Left lung (tissue), 10 donors: ENCODE data around the gene RPTOR. TPM values are rescaled to one million over a fixed set of nuclear protein-coding genes. Genes with fewer than 3 reads are reported as not detected.
"Not testable (repeated sequence)": the region's sequence is repeated elsewhere in the genome, so short reads cannot be mapped to it uniquely, and the experiment has no call there.

Experiments used
- ATAC-seq: fragments of 200-7000 bp; cut with Tn5 transposase; one replicate; pipeline ENCODE4 v1.9.1; 2020; ENCODE audit warnings: moderate library complexity
- DNase-seq, 4 donors: peaks; one replicate each; pipeline ENCODE4 v3.0.0-alpha.2; 2013 to 2020
- H3K27ac ChIP-seq, 2 donors: fragments of 200-600 bp; sonication (generic) in 1 of 2; one replicate each; pipeline versions ENCODE4 v1.5.0 to v1.8.0; 2020 to 2021
- H3K27me3 ChIP-seq, 2 donors: fragments of 200-600 bp; sonication (generic) in 1 of 2; one replicate each; pipeline versions ENCODE4 v1.5.0 to v1.8.0; 2020 to 2021
- H3K36me3 ChIP-seq, 2 donors: fragments of 200-600 bp; sonication (generic) in 1 of 2; one replicate each; pipeline versions ENCODE4 v1.5.0 to v1.8.0; 2020 to 2021
- H3K4me1 ChIP-seq, 2 donors: fragments of 200-600 bp; one replicate each; pipeline ENCODE4 v1.8.0; 2021
- H3K4me3 ChIP-seq, 2 donors: fragments of 200-600 bp; sonication (generic) in 1 of 2; one replicate each; pipeline versions ENCODE4 v1.5.0 to v1.8.0; 2020 to 2021; ENCODE audit warnings: mild to moderate bottlenecking in 1 of 2
- H3K9me3 ChIP-seq, 2 donors: fragments of 200-600 bp; sonication (generic) in 1 of 2; one replicate each; pipeline versions ENCODE4 v1.5.0 to v1.8.0; 2020 to 2021
- CTCF ChIP-seq, 2 donors: fragments of 200-600 bp; sonication (generic) in 1 of 2; IDR thresholded peaks; one replicate each; pipeline versions ENCODE4 v1.5.0 to v1.8.0; 2021; ENCODE audit warnings: antibody characterized with exemption in 2 of 2
- intact Hi-C, 2 donors: fragments of 100-400 bp; cut with DNase I; formaldehyde crosslinking; loops; one replicate each; pipeline versions ENCODE4 v1.11.2 to v1.14.2; 2022
- polyA plus RNA-seq, 6 donors: library from polyadenylated mRNA; unstranded; fragments of 120-200 nt; gene quantifications; one replicate each; pipeline ENCODE4 v1.2.1, GENCODE V29; 2013; ENCODE audit not compliant: insufficient read length in 6 of 6
- total RNA-seq, 2 donors: library from RNA; stranded (reverse); fragmentation: NEBNext Ultra II Directional; extraction: Animal tissue kit (Norgen Biotek cat#: 25700); gene quantifications; one replicate each; pipeline ENCODE4 v1.2.1, GENCODE V29; 2021
- donor health status: DM: no; HTN: yes; CAD: no.
- donor health status: DM: no; HTN: no; CAD: no.

The RPTOR gene
- total and polyA plus RNA-seq, 8 donors = 14.2 to 39.2 (median 20.7) TPM

- ATAC-seq = no peak
- no peak for DNase-seq
- Histone ChIP-seq H3K27ac (no peak overlapping the region), H3K4me1 (no peaks in the 10 kb centered on the region), H3K4me3 (no peak overlapping the region), H3K27me3 (no peaks in the 10 kb centered on the region), H3K36me3 (peaks cover 0 to 15% of the 10 kb centered on the region in 2 donors), H3K9me3 (no peaks in the 10 kb centered on the region)
- intact Hi-C loops = no loop called here
- TF ChIP-seq CTCF (IDR thresholded peaks at IDR 0.05) = no peak
Measured at GRCh38 chr17:80624864-80625263, 80.2 kb downstream of the RPTOR start.

DNA sequence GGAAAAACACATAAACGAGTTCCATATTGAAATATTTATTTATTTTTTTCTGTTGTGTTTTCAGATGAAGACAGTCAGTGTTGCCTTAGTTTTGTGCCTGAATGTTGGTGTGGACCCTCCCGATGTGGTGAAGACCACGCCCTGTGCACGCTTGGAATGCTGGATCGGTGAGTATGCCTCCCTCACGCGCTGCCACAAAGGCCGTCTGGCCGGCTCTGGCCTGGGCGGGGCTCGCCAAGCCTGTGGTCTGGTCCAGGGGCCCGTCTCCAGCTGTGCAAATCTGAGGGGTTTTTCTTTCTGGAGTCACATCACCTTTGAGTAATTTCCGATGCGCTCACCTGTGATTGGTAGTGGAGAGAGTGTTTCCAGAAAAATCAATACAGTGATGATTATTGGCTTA is 81.0 kb downstream of the RPTOR start:
- H3K4me1 ChIP-seq = no peaks in the 10 kb centered on the region
- no peak overlapping the region for H3K4me3 ChIP-seq
- intact Hi-C loops = no loop called here
- ATAC-seq = no peak
- peaks cover 0 to 15% of the 10 kb centered on the region in 2 donors for H3K36me3 ChIP-seq
- DNase-seq = no peak
- no peak overlapping the region for H3K27ac ChIP-seq
- no peaks in the 10 kb centered on the region for H3K9me3 ChIP-seq
- no peak for TF ChIP-seq CTCF (IDR thresholded peaks at IDR 0.05)
- no peaks in the 10 kb centered on the region for H3K27me3 ChIP-seq

DNA sequence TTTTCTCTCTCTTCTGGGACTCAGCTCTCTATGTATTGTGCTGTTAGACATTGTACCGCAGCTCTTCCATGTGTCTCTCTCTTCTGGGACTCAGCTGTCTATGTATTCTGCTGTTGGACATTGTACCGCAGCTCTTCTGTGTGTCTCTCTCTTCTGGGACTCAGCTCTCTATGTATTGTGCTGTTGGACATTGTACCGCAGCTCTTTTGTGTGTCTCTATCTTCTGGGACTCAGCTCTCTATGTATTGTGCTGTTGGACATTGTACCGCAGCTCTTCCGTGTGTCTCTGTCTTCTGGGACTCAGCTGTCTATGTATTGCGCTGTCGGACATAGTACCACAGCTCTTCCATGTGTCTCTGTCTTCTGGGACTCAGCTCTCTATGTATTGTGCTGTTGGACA is 84.2 kb downstream of the RPTOR start:
- H3K4me3 ChIP-seq, H3K4me1 ChIP-seq, H3K27me3 ChIP-seq, DNase-seq, ATAC-seq, intact Hi-C loops, H3K9me3 ChIP-seq, H3K27ac ChIP-seq: not testable (repeated sequence)
- peaks cover 0 to 15% of the 10 kb centered on the region in 2 donors for H3K36me3 ChIP-seq

GRCh38 chr17:80629298-80630028 is 84.8 kb downstream of the RPTOR start:
- intact Hi-C loops = no loop called here
- no peak for TF ChIP-seq CTCF (IDR thresholded peaks at IDR 0.05)
- H3K27me3 ChIP-seq = no peaks in the 10 kb centered on the region
- no peaks in the 10 kb centered on the region for H3K9me3 ChIP-seq
- no peaks in the 10 kb centered on the region for H3K4me1 ChIP-seq
- no peak overlapping the region for H3K4me3 ChIP-seq
- DNase-seq (no peak), ATAC-seq (no peak)
- H3K36me3 ChIP-seq = peaks cover 0 to 15% of the 10 kb centered on the region in 2 donors
- no peak overlapping the region for H3K27ac ChIP-seq

DNA sequence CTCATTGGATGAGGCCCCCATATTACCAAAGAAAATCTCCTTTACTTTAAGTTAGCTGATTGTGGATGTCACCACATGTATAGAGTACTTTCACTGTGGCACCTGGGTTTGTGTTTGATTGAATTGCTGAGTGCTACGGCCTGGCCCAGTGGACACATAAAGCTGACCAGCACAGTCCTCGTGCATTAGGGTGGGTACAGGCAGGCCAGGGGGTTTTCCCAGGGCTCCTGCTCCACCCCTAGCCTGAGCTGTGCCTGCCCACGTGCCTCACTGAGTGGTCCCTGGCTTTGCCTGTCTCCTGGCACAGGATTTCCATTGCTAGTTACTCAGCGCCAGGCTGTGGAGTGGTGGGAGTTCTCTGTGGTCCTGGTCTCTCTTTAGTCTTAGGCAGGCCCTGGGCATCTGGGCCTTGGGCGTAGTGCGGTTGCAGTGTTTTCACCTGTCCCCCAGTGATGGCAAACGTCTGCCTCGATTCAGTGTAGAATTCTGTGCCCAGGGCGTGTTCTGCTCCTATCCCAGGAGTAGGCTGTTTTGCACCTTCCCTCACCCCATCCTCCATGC is 86.0 kb downstream of the RPTOR start:
- intact Hi-C loops = no loop called here
- ATAC-seq = no peak
- no peaks in the 10 kb centered on the region for H3K27me3 ChIP-seq
- TF ChIP-seq CTCF (IDR thresholded peaks at IDR 0.05) = no peak
- H3K27ac ChIP-seq = no peak overlapping the region
- H3K4me3 ChIP-seq = no peak overlapping the region
- H3K9me3 ChIP-seq = no peaks in the 10 kb centered on the region
- peaks cover 0 to 15% of the 10 kb centered on the region in 2 donors for H3K36me3 ChIP-seq
- no peak for DNase-seq
- H3K4me1 ChIP-seq = no peaks in the 10 kb centered on the region
